Omental fat pad (tissue), 4 donors: Measurements from ENCODE around the gene PRCC. TPM values are rescaled to one million over a fixed set of nuclear protein-coding genes. Genes with fewer than 3 reads are reported as not detected.

Experiments
- ATAC-seq: fragments of 150-250 bp; one replicate; pipeline ENCODE4 v1.9.1; 2016; ENCODE audit warnings: mild to moderate bottlenecking, moderate library complexity; ENCODE audit not compliant: low FRiP score
- DNase-seq: peaks from one replicate; pipeline ENCODE4 v3.0.0-alpha.2; 2019; ENCODE audit warnings: low spot score
- CTCF ChIP-seq, 3 donors: fragments of 450-650 bp; IDR thresholded peaks; one replicate each; pipeline ENCODE4 v1.5.1; 2016 to 2017; ENCODE audit warnings: antibody characterized with exemption in 3 of 3, mild to moderate bottlenecking in 3 of 3, moderate library complexity in 2 of 3
- total RNA-seq, 4 donors: library from RNA; depleted of rRNA; stranded (reverse); fragments of >200 nt; gene quantifications; one replicate each; pipeline ENCODE4 v1.1.0, GENCODE V29; 2016

Gene PRCC
- total RNA-seq, 4 donors from 2014 or later, result 25.5 to 34.7 (median 28.2) TPM

- TF ChIP-seq CTCF (IDR thresholded peaks at IDR 0.05), result no peak
- DNase-seq, result no peak
- ATAC-seq, result no peak
These were observed 48.7 kb downstream of the PRCC start for GRCh38 chr1:156815961-156816422.

GRCh38 chr1:156816561-156817328 lies 49.4 kb downstream of the PRCC start, which contains the start of gene SH2D2A:
SH2D2A (minus strand) TSS chr1:156816848; CDS start chr1:156816708, 140 bp downstream.
- DNase-seq (no peak), ATAC-seq (peak; percentile 32)
- TF ChIP-seq CTCF (IDR thresholded peaks at IDR 0.05), result no peak

GRCh38 chr1:156821801-156822200 lies 54.5 kb downstream of the PRCC start:
- no peak for ATAC-seq
- no peak for DNase-seq
- TF ChIP-seq CTCF (IDR thresholded peaks at IDR 0.05), result no peak

- no peak for TF ChIP-seq CTCF (IDR thresholded peaks at IDR 0.05)
- ATAC-seq (no peak), DNase-seq (no peak)
These were observed 55.3 kb downstream of the PRCC start for GRCh38 chr1:156822680-156823079.

GRCh38 chr1:156823210-156823790 lies 56.0 kb downstream of the PRCC start:
- ATAC-seq (no peak), DNase-seq (no peak)
- no peak for TF ChIP-seq CTCF (IDR thresholded peaks at IDR 0.05)

GRCh38 chr1:156826630-156827029 lies 59.3 kb downstream of the PRCC start:
- peak; percentile 47 for ATAC-seq
- no peak for TF ChIP-seq CTCF (IDR thresholded peaks at IDR 0.05)
- DNase-seq, result no peak
